ENCODE measurements around the gene RFTN1.

Gene RFTN1

DNA sequence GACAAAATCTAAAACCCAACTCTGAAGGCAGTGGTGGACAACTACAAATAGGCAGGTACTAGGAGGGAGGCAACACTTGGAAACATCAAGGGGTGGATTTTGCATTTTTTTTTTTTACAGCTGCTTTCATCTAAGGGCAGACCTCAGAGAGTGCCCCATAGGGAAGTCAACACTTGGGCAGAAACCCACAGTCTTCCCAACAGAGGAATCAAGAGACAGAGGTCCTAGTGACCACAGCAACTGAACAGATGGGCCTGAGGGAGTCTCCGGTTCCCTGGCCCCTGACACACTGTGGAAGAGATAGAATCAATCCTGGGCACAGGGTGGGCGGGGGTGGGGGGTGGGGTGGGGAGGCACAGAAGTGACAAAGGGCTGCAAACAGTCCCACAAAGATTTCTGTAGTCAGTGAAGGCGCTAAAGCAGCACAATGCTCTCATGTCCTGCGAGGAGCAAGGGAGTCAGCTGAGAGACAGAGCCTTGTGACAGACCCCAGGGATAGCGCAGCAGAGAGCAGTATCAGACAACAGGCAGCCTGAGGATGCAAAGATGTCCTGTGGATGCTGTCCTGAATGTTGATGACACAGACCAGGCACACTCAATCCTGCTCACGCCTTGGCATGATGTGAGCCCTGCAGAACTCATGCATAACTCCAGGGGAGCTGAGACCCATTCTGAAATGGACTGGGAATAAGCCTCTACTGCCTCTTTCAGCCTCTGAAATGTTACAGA lies 6.9 kb upstream of the RFTN1 start:
- no peak; the same call in 2 of the 3 replicates for ATAC-seq
- TF ChIP-seq TCF4 (CRISPR knock-in tag; IDR thresholded peaks at IDR 0.05; ENCODE audit: borderline replicate concordance) (peak; percentile 18; the same call in 1 of the 2 replicates), SNAI2 (CRISPR knock-in tag; IDR thresholded peaks at IDR 0.05) (no peak)

DNA sequence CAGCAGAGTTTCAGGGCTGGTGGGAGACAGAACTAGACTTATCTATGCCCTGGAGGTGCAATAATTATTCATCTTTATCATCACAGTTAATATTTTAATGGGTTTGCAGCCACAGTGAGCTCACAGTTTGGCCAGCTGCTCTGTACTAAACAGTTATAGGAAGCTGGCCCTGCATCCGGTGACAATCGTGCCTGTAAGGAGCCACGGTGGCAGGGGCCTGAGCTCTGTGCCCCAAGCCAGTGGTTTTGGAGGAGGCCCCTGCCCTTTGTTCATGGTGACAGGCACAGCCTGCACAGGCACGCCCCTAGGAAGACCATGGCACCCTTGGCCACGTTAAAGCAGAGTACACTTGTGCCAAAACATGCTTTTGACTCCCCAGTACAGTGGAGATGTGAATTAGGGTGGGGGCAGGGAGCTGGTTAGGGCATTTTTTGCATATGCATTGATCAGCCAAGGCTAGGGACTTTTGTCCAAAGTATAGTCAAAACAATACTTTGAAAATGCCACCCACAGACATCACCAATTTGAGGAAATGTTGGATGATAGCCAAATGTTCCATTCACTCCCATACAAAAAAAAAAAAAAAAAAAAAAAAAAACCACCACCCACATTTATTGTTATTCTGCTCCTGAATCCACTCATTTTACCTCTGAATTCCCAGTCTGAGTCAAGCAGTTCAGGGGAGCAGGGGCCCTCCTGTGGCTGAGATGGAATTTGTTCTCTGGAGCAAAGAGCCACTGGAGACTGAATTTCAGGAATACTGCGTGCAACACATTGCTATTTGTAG lies 3.4 kb upstream of the RFTN1 start:
- peak; percentile 53 for ATAC-seq
- TF ChIP-seq SNAI2 (CRISPR knock-in tag; IDR thresholded peaks at IDR 0.05): no peak
- TF ChIP-seq, protein P1, sequence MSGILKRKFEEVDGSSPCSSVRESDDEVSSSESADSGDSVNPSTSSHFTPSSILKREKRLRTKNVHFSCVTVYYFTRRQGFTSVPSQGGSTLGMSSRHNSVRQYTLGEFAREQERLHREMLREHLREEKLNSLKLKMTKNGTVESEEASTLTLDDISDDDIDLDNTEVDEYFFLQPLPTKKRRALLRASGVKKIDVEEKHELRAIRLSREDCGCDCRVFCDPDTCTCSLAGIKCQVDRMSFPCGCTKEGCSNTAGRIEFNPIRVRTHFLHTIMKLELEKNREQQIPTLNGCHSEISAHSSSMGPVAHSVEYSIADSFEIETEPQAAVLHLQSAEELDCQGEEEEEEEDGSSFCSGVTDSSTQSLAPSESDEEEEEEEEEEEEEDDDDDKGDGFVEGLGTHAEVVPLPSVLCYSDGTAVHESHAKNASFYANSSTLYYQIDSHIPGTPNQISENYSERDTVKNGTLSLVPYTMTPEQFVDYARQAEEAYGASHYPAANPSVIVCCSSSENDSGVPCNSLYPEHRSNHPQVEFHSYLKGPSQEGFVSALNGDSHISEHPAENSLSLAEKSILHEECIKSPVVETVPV (CRISPR knock-in tag; IDR thresholded peaks at IDR 0.05): no peak
- TF ChIP-seq TCF4 (CRISPR knock-in tag; IDR thresholded peaks at IDR 0.05; ENCODE audit: borderline replicate concordance): no peak
- TF ChIP-seq ZNF565 (CRISPR knock-in tag; conservative IDR thresholded peaks at IDR 0.05; ENCODE audit: low read depth): no peak
- TF ChIP-seq CSDC2 (CRISPR knock-in tag; IDR thresholded peaks at IDR 0.05): no peak
- TF ChIP-seq ZC3H10 (CRISPR knock-in tag; IDR thresholded peaks at IDR 0.05): no peak
- TF ChIP-seq, protein P2, sequence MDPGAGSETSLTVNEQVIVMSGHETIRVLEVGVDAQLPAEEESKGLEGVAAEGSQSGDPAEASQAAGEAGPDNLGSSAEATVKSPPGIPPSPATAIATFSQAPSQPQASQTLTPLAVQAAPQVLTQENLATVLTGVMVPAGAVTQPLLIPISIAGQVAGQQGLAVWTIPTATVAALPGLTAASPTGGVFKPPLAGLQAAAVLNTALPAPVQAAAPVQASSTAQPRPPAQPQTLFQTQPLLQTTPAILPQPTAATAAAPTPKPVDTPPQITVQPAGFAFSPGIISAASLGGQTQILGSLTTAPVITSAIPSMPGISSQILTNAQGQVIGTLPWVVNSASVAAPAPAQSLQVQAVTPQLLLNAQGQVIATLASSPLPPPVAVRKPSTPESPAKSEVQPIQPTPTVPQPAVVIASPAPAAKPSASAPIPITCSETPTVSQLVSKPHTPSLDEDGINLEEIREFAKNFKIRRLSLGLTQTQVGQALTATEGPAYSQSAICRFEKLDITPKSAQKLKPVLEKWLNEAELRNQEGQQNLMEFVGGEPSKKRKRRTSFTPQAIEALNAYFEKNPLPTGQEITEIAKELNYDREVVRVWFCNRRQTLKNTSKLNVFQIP (CRISPR knock-in tag; IDR thresholded peaks at IDR 0.05; ENCODE audit: borderline replicate concordance, low read depth): no peak
- TF ChIP-seq, protein P3, sequence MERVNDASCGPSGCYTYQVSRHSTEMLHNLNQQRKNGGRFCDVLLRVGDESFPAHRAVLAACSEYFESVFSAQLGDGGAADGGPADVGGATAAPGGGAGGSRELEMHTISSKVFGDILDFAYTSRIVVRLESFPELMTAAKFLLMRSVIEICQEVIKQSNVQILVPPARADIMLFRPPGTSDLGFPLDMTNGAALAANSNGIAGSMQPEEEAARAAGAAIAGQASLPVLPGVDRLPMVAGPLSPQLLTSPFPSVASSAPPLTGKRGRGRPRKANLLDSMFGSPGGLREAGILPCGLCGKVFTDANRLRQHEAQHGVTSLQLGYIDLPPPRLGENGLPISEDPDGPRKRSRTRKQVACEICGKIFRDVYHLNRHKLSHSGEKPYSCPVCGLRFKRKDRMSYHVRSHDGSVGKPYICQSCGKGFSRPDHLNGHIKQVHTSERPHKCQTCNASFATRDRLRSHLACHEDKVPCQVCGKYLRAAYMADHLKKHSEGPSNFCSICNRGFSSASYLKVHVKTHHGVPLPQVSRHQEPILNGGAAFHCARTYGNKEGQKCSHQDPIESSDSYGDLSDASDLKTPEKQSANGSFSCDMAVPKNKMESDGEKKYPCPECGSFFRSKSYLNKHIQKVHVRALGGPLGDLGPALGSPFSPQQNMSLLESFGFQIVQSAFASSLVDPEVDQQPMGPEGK (CRISPR knock-in tag; IDR thresholded peaks at IDR 0.05; ENCODE audit: borderline replicate concordance): no peak
- no peak for TF ChIP-seq ARNTL (CRISPR knock-in tag; IDR thresholded peaks at IDR 0.05; ENCODE audit: borderline replicate concordance, low read depth)
- TF ChIP-seq RARB (CRISPR knock-in tag; IDR thresholded peaks at IDR 0.05): no peak
- no peak for TF ChIP-seq ZNF8 (CRISPR knock-in tag; IDR thresholded peaks at IDR 0.05)
- no peak for TF ChIP-seq ESRRG (CRISPR knock-in tag; IDR thresholded peaks at IDR 0.05)
- no peak for TF ChIP-seq GLIS3 (CRISPR knock-in tag; IDR thresholded peaks at IDR 0.05)
- TF ChIP-seq ZNF70 (CRISPR knock-in tag; IDR thresholded peaks at IDR 0.05): no peak
- TF ChIP-seq, protein P4, sequence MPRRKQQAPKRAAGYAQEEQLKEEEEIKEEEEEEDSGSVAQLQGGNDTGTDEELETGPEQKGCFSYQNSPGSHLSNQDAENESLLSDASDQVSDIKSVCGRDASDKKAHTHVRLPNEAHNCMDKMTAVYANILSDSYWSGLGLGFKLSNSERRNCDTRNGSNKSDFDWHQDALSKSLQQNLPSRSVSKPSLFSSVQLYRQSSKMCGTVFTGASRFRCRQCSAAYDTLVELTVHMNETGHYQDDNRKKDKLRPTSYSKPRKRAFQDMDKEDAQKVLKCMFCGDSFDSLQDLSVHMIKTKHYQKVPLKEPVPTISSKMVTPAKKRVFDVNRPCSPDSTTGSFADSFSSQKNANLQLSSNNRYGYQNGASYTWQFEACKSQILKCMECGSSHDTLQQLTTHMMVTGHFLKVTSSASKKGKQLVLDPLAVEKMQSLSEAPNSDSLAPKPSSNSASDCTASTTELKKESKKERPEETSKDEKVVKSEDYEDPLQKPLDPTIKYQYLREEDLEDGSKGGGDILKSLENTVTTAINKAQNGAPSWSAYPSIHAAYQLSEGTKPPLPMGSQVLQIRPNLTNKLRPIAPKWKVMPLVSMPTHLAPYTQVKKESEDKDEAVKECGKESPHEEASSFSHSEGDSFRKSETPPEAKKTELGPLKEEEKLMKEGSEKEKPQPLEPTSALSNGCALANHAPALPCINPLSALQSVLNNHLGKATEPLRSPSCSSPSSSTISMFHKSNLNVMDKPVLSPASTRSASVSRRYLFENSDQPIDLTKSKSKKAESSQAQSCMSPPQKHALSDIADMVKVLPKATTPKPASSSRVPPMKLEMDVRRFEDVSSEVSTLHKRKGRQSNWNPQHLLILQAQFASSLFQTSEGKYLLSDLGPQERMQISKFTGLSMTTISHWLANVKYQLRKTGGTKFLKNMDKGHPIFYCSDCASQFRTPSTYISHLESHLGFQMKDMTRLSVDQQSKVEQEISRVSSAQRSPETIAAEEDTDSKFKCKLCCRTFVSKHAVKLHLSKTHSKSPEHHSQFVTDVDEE (CRISPR knock-in tag; IDR thresholded peaks at IDR 0.05): no peak
- TF ChIP-seq BACH2 (CRISPR knock-in tag; IDR thresholded peaks at IDR 0.05; ENCODE audit: borderline replicate concordance): no peak
- TF ChIP-seq, protein P5, sequence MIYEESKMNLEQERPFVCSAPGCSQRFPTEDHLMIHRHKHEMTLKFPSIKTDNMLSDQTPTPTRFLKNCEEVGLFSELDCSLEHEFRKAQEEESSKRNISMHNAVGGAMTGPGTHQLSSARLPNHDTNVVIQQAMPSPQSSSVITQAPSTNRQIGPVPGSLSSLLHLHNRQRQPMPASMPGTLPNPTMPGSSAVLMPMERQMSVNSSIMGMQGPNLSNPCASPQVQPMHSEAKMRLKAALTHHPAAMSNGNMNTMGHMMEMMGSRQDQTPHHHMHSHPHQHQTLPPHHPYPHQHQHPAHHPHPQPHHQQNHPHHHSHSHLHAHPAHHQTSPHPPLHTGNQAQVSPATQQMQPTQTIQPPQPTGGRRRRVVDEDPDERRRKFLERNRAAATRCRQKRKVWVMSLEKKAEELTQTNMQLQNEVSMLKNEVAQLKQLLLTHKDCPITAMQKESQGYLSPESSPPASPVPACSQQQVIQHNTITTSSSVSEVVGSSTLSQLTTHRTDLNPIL (CRISPR knock-in tag; IDR thresholded peaks at IDR 0.05; ENCODE audit: low read depth): no peak
- TF ChIP-seq ZFP30 (CRISPR knock-in tag; IDR thresholded peaks at IDR 0.05): no peak
- TF ChIP-seq ISL1 (CRISPR knock-in tag; IDR thresholded peaks at IDR 0.05): no peak

DNA sequence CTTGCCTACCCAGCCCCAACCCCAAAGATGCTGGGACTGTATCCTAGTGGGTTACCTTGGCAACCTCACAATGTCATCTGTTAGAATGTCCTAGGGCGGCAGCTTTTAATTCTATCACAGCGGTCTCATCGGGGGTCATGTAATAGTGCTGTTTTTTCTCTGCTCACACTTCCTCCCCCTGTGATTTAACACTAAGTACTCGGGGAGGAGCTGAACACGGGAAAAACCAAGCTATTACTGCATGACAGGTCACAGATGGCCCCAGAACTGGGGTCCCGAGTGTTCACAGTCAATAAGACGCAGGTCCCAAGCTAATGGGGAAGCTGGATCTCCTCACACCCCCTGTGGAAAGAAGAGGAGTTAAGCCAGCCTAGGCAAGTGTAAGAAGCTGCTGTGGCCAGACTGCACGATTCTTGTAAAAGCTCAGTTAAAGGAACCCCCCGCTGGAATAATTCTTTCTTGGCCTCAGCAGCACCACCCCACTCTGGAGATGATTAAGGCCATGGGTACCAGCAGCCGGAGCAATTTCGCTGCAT lies 2.5 kb upstream of the RFTN1 start:
- no peak for ATAC-seq
- TF ChIP-seq ESRRG (CRISPR knock-in tag; IDR thresholded peaks at IDR 0.05) (no peak), TCF4 (CRISPR knock-in tag; IDR thresholded peaks at IDR 0.05; ENCODE audit: borderline replicate concordance) (0 out of 2 replicates have a peak, but pooled peaks have one; percentile 10)
